HepG2 (cell line): ENCODE results near the gene PPOX. TPM values are rescaled to one million over a fixed set of nuclear protein-coding genes. Genes with fewer than 3 reads are reported as not detected.

Experiments used
- ARID5B ChIP-seq: IDR thresholded peaks from 2 replicates; pipeline ENCODE4 v1.4.0; 2020; ENCODE audit warnings: mild to moderate bottlenecking, missing genetic modification reagents
- GPN1 ChIP-seq: sonication (generic); formaldehyde crosslinking; IDR thresholded peaks from 2 replicates; pipeline ENCODE4 v1.5.1; 2020; ENCODE audit warnings: missing genetic modification reagents, borderline replicate concordance
- NFE2 ChIP-seq: sonication (generic); formaldehyde crosslinking; IDR thresholded peaks from 2 replicates; pipeline ENCODE4 v1.4.0; 2020; ENCODE audit warnings: missing genetic modification reagents
- SUZ12 ChIP-seq: fragments of 150-350 bp; IDR thresholded peaks from 2 replicates; pipeline ENCODE4 v1.6.1; 2014; ENCODE audit warnings: low read depth, low read length
- ZBED4 ChIP-seq: sonication (generic); formaldehyde crosslinking; IDR thresholded peaks from 2 replicates; pipeline ENCODE4 v1.4.0; 2020; ENCODE audit warnings: missing genetic modification reagents, borderline replicate concordance
- ZFY ChIP-seq: sonication (generic); formaldehyde crosslinking; IDR thresholded peaks from 2 replicates; pipeline ENCODE4 v1.4.0; 2020; ENCODE audit warnings: missing genetic modification reagents
- ZHX1 ChIP-seq: sonication (generic); formaldehyde crosslinking; IDR thresholded peaks from 2 replicates; pipeline ENCODE4 v1.8.1; 2022; ENCODE audit warnings: low read depth, mild to moderate bottlenecking, missing genetic modification reagents
- ZNF142 ChIP-seq: sonication (generic); formaldehyde crosslinking; IDR thresholded peaks from 2 replicates; pipeline ENCODE4 v1.4.0; 2020; ENCODE audit warnings: missing genetic modification reagents
- ZNF598 ChIP-seq: sonication (generic); formaldehyde crosslinking; IDR thresholded peaks from 2 replicates; pipeline ENCODE4 v1.5.1; 2020; ENCODE audit warnings: mild to moderate bottlenecking, missing genetic modification reagents, borderline replicate concordance
- ZNF674 ChIP-seq: sonication (generic); formaldehyde crosslinking; IDR thresholded peaks from 2 replicates; pipeline ENCODE4 v1.5.0; 2020; ENCODE audit warnings: low read depth, mild to moderate bottlenecking, missing genetic modification reagents
- polyA plus RNA-seq, 8 experiments: library from polyadenylated mRNA; depleted of rRNA in 3 of 8; stranded (reverse) in 7 of 8; unstranded in 1 of 8; fragments of >200 nt; fragmentation: Illumina TruSeq in 4 of 8; extraction: Trizol in 4 of 8; gene quantifications; 2 replicates each; pipeline versions ENCODE4 v1.2.1 to v1.2.3, GENCODE V29; 2011 to 2016; ENCODE audit warnings: low read depth in 4 of 8, missing spikeins in 1 of 8, mixed read lengths in 1 of 8; ENCODE audit not compliant: insufficient read depth in 1 of 8
- total RNA-seq, 5 experiments: library from RNA; depleted of rRNA; stranded (reverse); fragments of >200 nt; fragmentation: Illumina TruSeq; extraction: Trizol; gene quantifications; 2 replicates each; pipeline ENCODE4 v1.2.3, GENCODE V29; 2016; ENCODE audit warnings: low read depth in 1 of 5

Gene PPOX
- total and polyA plus RNA-seq, 2 of the 13 experiments (the other 11 are each of a cell fraction or from before 2014, with no cell fraction given), result 15.5 to 27.7 TPM

GRCh38 chr1:161201836-161202712 lies 35.8 kb downstream of the PPOX start, which contains the start of gene NDUFS2 (continued):
- TF ChIP-seq ARID5B (CRISPR knock-in tag) (peak; percentile 45; the same call in 1 of the 2 replicates), NFE2 (CRISPR knock-in tag) (no peak), ZNF598 (CRISPR knock-in tag) (no peak), ZNF674 (CRISPR knock-in tag) (no peak), ZHX1 (CRISPR knock-in tag) (peak; percentile 92), ZFY (peak; percentile 93), SUZ12 (no peak), ZNF142 (no peak), ZBED4 (CRISPR knock-in tag) (peak; percentile 64), GPN1 (no peak)
